ENCODE data around the gene KLHL42. TPM values are rescaled to one million over a fixed set of nuclear protein-coding genes. Genes with fewer than 3 reads are reported as not detected.

Gene KLHL42
- total and polyA plus RNA-seq, 2 experiments from 2014 or later, result 7.6 to 33.2 TPM

Small RNAs within 50 kb of the gene (small RNA-seq; reads per million reads assigned to genes)
- gene RF00019 (ENCODE audit: low replicate concordance) (not detected), gene RF02271 (ENCODE audit: low replicate concordance) (not detected)

Other genes starting within 250 kb of the KLHL42 start
- 0.38 and 0.66 TPM in 2 replicates for gene REP15, start 83.8 kb upstream of the KLHL42 start, total RNA-seq (2014; rRNA removed; shearing (Covaris generic))
- 0.89 and 1.0 TPM in 2 replicates for gene REP15, start 83.8 kb upstream of the KLHL42 start, polyA plus RNA-seq (2016; fragmentation: Nextera tagmentation; extraction: Ambion mirVana)
- gene MRPS35, start 69.4 kb upstream of the KLHL42 start, total RNA-seq (2014; rRNA removed; shearing (Covaris generic)), result 58.7 and 71.8 TPM in 2 replicates
- gene MRPS35, start 69.4 kb upstream of the KLHL42 start, polyA plus RNA-seq (2016; fragmentation: Nextera tagmentation; extraction: Ambion mirVana), result 47.9 and 58.1 TPM in 2 replicates
- gene MANSC4, start within 50 bp of the KLHL42 start, total RNA-seq (2014; rRNA removed; shearing (Covaris generic)), result not detected in 2 replicates
- not detected in 2 replicates for gene MANSC4, start within 50 bp of the KLHL42 start, polyA plus RNA-seq (2016; fragmentation: Nextera tagmentation; extraction: Ambion mirVana)
- not detected in 2 replicates for gene PTHLH, start 192.5 kb downstream of the KLHL42 start, total RNA-seq (2014; rRNA removed; shearing (Covaris generic))
- gene PTHLH, start 192.5 kb downstream of the KLHL42 start, polyA plus RNA-seq (2016; fragmentation: Nextera tagmentation; extraction: Ambion mirVana), result not detected in 2 replicates

Data from GM23338 (cell line).